H1 (cell line): ENCODE data around the gene AKIRIN1.

Source experiments
- CHD7 ChIP-seq: fragments of 300-600 bp; sonication (generic); IDR thresholded peaks from 2 replicates; pipeline ENCODE4 v1.7.1; 2012; ENCODE audit warnings: low read length, moderate library complexity, mild to moderate bottlenecking, inconsistent platforms; ENCODE audit not compliant: insufficient replicate concordance
- CTCF ChIP-seq, 3 experiments: IDR thresholded peaks; 1 replicate in 2 of 3; 2 replicates in 1 of 3; pipeline versions ENCODE4 v1.5.1 to v1.6.1; 2011; ENCODE audit warnings: low read length in 3 of 3, mild to moderate bottlenecking in 3 of 3, inconsistent platforms in 2 of 3, low read depth in 1 of 3, moderate library complexity in 1 of 3; ENCODE audit not compliant: insufficient read depth in 1 of 3; ENCODE audit errors: control extremely low read depth in 1 of 3
- EP300 ChIP-seq, 2 experiments: IDR thresholded peaks; 1 replicate in 1 of 2; 2 replicates in 1 of 2; pipeline ENCODE4 v1.6.1; 2011 to 2012; ENCODE audit warnings: low read depth in 2 of 2, low read length in 2 of 2, mild to moderate bottlenecking in 2 of 2, borderline replicate concordance in 1 of 2, inconsistent platforms in 1 of 2, moderate library complexity in 1 of 2
- EZH2 ChIP-seq: fragments of 200-600 bp; sonication (generic); IDR thresholded peaks from 2 replicates; pipeline ENCODE4 v1.7.1; 2012; ENCODE audit warnings: low read depth, mild to moderate bottlenecking, moderate library complexity, low read length, inconsistent platforms; ENCODE audit not compliant: severe bottlenecking
- MAX ChIP-seq: IDR thresholded peaks from 2 replicates; pipeline ENCODE4 v1.6.1; 2012; ENCODE audit warnings: inconsistent platforms
- POLR2A ChIP-seq, 2 experiments: IDR thresholded peaks; 1 replicate in 1 of 2; 2 replicates in 1 of 2; pipeline ENCODE4 v1.6.1; 2011; ENCODE audit warnings: low read depth in 2 of 2, low read length in 2 of 2, mild to moderate bottlenecking in 2 of 2; ENCODE audit errors: control extremely low read depth in 1 of 2
- POLR2AphosphoS5 ChIP-seq: IDR thresholded peaks from 2 replicates; pipeline ENCODE4 v1.6.1; 2011; ENCODE audit warnings: low read depth, low read length
- TCF12 ChIP-seq: IDR thresholded peaks from 2 replicates; pipeline ENCODE4 v1.6.1; 2011; ENCODE audit warnings: low read depth, mild to moderate bottlenecking, low read length

- TF ChIP-seq MAX: no peak
- TF ChIP-seq EP300 (IDR thresholded peaks at IDR 0.05; ENCODE audit: borderline replicate concordance in 1 of 2, low read depth in 2 of 2, low read length in 2 of 2): no peak
- no peak for TF ChIP-seq TCF12
- no peak for TF ChIP-seq POLR2A (IDR thresholded peaks at IDR 0.05; ENCODE audit: control extremely low read depth in 1 of 2, low read depth in 2 of 2, low read length in 2 of 2)
- TF ChIP-seq EZH2: no peak
- TF ChIP-seq CTCF (IDR thresholded peaks at IDR 0.05; ENCODE audit: control extremely low read depth in 1 of 3, insufficient read depth in 1 of 3, low read depth in 1 of 3, low read length in 3 of 3): no peak
- TF ChIP-seq POLR2AphosphoS5: no peak
- no peak for TF ChIP-seq CHD7
These were observed 49.5 kb upstream of the AKIRIN1 start, which contains the start of gene RHBDL2 for GRCh38 chr1:38941527-38942019.
